ENCODE data around the gene CALB2.

The CALB2 gene

GRCh38 chr16:71347146-71347545 is 11.4 kb upstream of the CALB2 start:
- H3K9ac ChIP-seq (ENCODE audit: low read depth, low read length, poor library complexity, severe bottlenecking): no peak overlapping the region
- H3K4me1 ChIP-seq (ENCODE audit: insufficient read depth, low read length, poor library complexity, severe bottlenecking): no peaks in the 10 kb centered on the region
- H3K4me3 ChIP-seq (ENCODE audit: low read length, poor library complexity, severe bottlenecking): no peak overlapping the region
- no peaks in the 10 kb centered on the region for H3K79me2 ChIP-seq (ENCODE audit: insufficient read depth, low read length)
- TF ChIP-seq, protein P1, sequence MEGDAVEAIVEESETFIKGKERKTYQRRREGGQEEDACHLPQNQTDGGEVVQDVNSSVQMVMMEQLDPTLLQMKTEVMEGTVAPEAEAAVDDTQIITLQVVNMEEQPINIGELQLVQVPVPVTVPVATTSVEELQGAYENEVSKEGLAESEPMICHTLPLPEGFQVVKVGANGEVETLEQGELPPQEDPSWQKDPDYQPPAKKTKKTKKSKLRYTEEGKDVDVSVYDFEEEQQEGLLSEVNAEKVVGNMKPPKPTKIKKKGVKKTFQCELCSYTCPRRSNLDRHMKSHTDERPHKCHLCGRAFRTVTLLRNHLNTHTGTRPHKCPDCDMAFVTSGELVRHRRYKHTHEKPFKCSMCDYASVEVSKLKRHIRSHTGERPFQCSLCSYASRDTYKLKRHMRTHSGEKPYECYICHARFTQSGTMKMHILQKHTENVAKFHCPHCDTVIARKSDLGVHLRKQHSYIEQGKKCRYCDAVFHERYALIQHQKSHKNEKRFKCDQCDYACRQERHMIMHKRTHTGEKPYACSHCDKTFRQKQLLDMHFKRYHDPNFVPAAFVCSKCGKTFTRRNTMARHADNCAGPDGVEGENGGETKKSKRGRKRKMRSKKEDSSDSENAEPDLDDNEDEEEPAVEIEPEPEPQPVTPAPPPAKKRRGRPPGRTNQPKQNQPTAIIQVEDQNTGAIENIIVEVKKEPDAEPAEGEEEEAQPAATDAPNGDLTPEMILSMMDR (conservative IDR thresholded peaks at IDR 0.05; ENCODE audit: low read length): no peak
- no peak for TF ChIP-seq EZH2phosphoT487 (IDR thresholded peaks at IDR 0.05; ENCODE audit: borderline replicate concordance)
- no peaks in the 10 kb centered on the region for H3K9me2 ChIP-seq (replicated peaks; ENCODE audit: low read depth, low read length)
- H3K36me3 ChIP-seq (ENCODE audit: insufficient read depth, low read length): no peaks in the 10 kb centered on the region
- H3K9me3 ChIP-seq (ENCODE audit: insufficient read depth, low read depth, low read length): no peaks in the 10 kb centered on the region
- no peaks in the 10 kb centered on the region for H3F3A ChIP-seq (ENCODE audit: low read depth)
- no peak overlapping the region for H2AFZ ChIP-seq (ENCODE audit: low read length)
- no peaks in the 10 kb centered on the region for H4K20me1 ChIP-seq (ENCODE audit: insufficient read depth, low read length, poor library complexity, severe bottlenecking)
- H3K27me3 ChIP-seq (ENCODE audit: insufficient read depth, low read length, poor library complexity, severe bottlenecking): no peaks in the 10 kb centered on the region
- H3K4me2 ChIP-seq (ENCODE audit: low read depth, low read length, poor library complexity, severe bottlenecking): no peak overlapping the region

GRCh38 chr16:71348262-71349085 is 10.0 kb upstream of the CALB2 start:
- TF ChIP-seq, protein P1 (conservative IDR thresholded peaks at IDR 0.05; ENCODE audit: low read length): no peak
- no peak for TF ChIP-seq EZH2phosphoT487 (IDR thresholded peaks at IDR 0.05; ENCODE audit: borderline replicate concordance)

DNA sequence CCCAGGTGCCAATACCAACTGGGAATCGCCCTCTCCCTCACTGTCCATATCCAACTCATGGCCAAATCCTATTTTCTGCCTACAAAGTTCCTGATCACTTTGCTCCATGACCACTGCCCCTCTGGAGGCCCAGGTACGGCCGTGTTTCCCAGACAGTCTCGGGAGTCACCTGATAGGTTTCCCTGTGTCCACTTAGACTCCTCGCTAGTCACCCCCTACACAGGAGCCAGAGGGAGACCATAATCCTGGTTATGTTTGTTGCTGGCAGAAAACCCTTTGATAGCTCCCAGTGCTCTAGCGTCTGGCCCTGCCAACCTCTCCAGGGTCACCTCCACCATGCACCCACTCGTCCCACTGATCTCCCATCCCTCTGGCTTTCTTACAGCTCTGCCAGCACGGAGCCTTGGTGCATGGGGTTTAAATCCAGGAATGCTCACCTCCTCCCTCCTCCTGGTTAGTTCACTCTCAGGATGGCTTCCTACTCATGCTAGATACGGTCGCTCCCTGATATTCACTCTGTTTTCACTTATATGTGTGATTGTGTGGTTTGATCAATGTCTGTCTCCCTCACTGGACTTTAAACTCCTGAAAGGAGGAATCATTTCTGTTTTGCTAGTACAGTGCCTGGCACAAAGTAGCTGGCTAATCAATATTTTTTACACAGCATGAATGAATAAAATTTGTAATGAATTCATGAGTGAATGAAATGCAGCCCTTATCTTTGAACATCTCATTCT is 7.5 kb upstream of the CALB2 start:
- Histone ChIP-seq H3K9ac (ENCODE audit: low read depth, low read length, poor library complexity, severe bottlenecking) (no peak overlapping the region), H3K27me3 (ENCODE audit: insufficient read depth, low read length, poor library complexity, severe bottlenecking) (no peaks in the 10 kb centered on the region), H3K4me2 (ENCODE audit: low read depth, low read length, poor library complexity, severe bottlenecking) (no peak overlapping the region), H3K9me2 (replicated peaks; ENCODE audit: low read depth, low read length) (no peaks in the 10 kb centered on the region), H3K79me2 (ENCODE audit: insufficient read depth, low read length) (no peaks in the 10 kb centered on the region), H4K20me1 (ENCODE audit: insufficient read depth, low read length, poor library complexity, severe bottlenecking) (no peaks in the 10 kb centered on the region), H3F3A (ENCODE audit: low read depth) (no peaks in the 10 kb centered on the region), H3K4me1 (ENCODE audit: insufficient read depth, low read length, poor library complexity, severe bottlenecking) (no peaks in the 10 kb centered on the region), H3K36me3 (ENCODE audit: insufficient read depth, low read length) (no peaks in the 10 kb centered on the region), H3K4me3 (ENCODE audit: low read length, poor library complexity, severe bottlenecking) (no peak overlapping the region), H2AFZ (ENCODE audit: low read length) (no peak overlapping the region), H3K9me3 (ENCODE audit: insufficient read depth, low read depth, low read length) (no peaks in the 10 kb centered on the region)
- TF ChIP-seq EZH2phosphoT487 (IDR thresholded peaks at IDR 0.05; ENCODE audit: borderline replicate concordance): no peak
- TF ChIP-seq, protein P1 (conservative IDR thresholded peaks at IDR 0.05; ENCODE audit: low read length): no peak

More at GRCh38 chr16:71348262-71349085, 10.0 kb upstream of the CALB2 start:
- H3K27me3 ChIP-seq (ENCODE audit: insufficient read depth, low read length, poor library complexity, severe bottlenecking): no peaks in the 10 kb centered on the region
- H3K9me3 ChIP-seq (ENCODE audit: insufficient read depth, low read depth, low read length): no peaks in the 10 kb centered on the region
- no peak overlapping the region for H3K9ac ChIP-seq (ENCODE audit: low read depth, low read length, poor library complexity, severe bottlenecking)
- no peaks in the 10 kb centered on the region for H3K4me1 ChIP-seq (ENCODE audit: insufficient read depth, low read length, poor library complexity, severe bottlenecking)
- H3K4me3 ChIP-seq (ENCODE audit: low read length, poor library complexity, severe bottlenecking): no peak overlapping the region
- H3K79me2 ChIP-seq (ENCODE audit: insufficient read depth, low read length): no peaks in the 10 kb centered on the region
- no peaks in the 10 kb centered on the region for H4K20me1 ChIP-seq (ENCODE audit: insufficient read depth, low read length, poor library complexity, severe bottlenecking)
- no peaks in the 10 kb centered on the region for H3K9me2 ChIP-seq (replicated peaks; ENCODE audit: low read depth, low read length)
- H3K4me2 ChIP-seq (ENCODE audit: low read depth, low read length, poor library complexity, severe bottlenecking): no peak overlapping the region
- no peaks in the 10 kb centered on the region for H3F3A ChIP-seq (ENCODE audit: low read depth)
- H3K36me3 ChIP-seq (ENCODE audit: insufficient read depth, low read length): no peaks in the 10 kb centered on the region
- no peak overlapping the region for H2AFZ ChIP-seq (ENCODE audit: low read length)

All from Loucy (cell line).